Activated naive CD8-positive, alpha-beta T cell treated with anti-CD3 and anti-CD28 coated beads for 36 hours (primary cell): ENCODE results near the gene SLC39A3. TPM values are rescaled to one million over a fixed set of nuclear protein-coding genes. Genes with fewer than 3 reads are reported as not detected.
"Not testable (repeated sequence)": the region's sequence is repeated elsewhere in the genome, so short reads cannot be mapped to it uniquely, and the experiment has no call there.

Source experiments
- DNase-seq: peaks from one replicate; pipeline ENCODE4 v3.0.0; 2021
- H3K27ac Mint-ChIP-seq: one replicate; pipeline ENCODE4 v1.8.0; 2022; ENCODE audit warnings: mild to moderate bottlenecking, moderate library complexity, mixed read lengths
- H3K27me3 Mint-ChIP-seq: one replicate; pipeline ENCODE4 v1.8.0; 2022; ENCODE audit warnings: mild to moderate bottlenecking, mixed read lengths
- H3K36me3 Mint-ChIP-seq: one replicate; pipeline ENCODE4 v1.8.0; 2021; ENCODE audit warnings: mild to moderate bottlenecking, mixed read lengths
- H3K4me1 Mint-ChIP-seq: one replicate; pipeline ENCODE4 v1.8.0; 2021; ENCODE audit warnings: mixed read lengths
- H3K4me3 Mint-ChIP-seq: one replicate; pipeline ENCODE4 v1.8.0; 2022; ENCODE audit warnings: mild to moderate bottlenecking, moderate library complexity, mixed read lengths
- H3K9me3 Mint-ChIP-seq: one replicate; pipeline ENCODE4 v1.8.0; 2022; ENCODE audit warnings: mixed read lengths
- total RNA-seq, 2 experiments: library from RNA; stranded (reverse); gene quantifications; one replicate each; pipeline ENCODE4 v1.2.3, GENCODE V29; 2021

The SLC39A3 gene
- total RNA-seq, 2 experiments from 2014 or later: 50.5 to 52.1 TPM

DNA sequence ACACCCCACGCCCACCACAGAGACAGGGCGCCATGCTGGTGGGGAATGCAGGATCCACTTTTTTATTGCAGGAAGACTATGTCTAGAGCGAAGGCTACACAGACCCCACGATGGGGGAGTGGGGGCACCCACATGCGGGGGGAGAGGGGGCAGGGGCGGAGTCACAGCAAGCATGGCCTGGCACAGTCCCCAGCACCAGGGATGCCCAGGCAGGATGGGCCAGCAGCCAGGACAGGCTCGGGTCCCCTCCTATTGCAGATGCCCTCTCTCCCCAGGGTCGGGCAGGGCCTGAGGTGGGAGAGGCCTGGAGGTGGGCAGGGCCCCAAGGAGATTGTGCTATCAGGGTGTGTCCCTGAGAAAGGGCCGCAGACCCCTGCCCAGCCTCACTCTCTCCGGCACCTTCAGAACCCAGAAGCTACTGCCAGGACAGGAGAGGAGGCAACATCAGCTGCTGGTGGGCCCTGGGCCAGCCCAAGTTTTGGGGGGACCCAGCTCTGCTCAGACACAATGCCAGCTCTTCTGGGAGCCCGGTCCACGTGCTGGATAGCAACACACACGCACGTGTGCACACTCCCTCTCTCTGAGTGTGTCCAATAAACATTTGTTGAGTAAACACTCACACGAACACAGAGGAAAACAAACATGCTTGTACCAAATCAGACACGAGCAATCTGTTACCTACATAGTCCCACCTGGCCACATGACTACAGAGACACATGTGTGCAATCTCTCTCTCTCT lies 25.1 kb downstream of the SLC39A3 start:
- Mint-ChIP-seq H3K36me3 (no peaks in the 10 kb centered on the region), H3K9me3 (peaks cover 5% of the 10 kb centered on the region), H3K4me3 (no peak overlapping the region)

DNA sequence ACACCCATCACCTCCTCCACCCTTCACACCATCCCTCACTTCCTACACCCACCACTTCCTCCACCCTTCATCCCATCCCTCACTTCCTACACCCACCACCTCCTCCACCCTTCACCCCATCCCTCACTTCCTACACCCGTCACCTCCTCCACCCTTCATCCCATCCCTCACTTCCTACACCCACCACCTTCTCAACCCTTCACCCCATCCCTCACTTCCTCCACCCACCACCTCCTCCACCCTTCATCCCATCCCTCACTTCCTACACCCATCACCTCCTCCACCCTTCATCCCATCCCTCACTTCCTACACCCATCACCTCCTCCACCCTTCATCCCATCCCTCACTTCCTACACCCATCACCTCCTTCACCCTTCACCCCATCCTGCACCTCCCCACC lies 25.7 kb downstream of the SLC39A3 start:
- DNase-seq, H3K9me3 Mint-ChIP-seq, H3K27me3 Mint-ChIP-seq, H3K27ac Mint-ChIP-seq, H3K4me3 Mint-ChIP-seq, H3K36me3 Mint-ChIP-seq, H3K4me1 Mint-ChIP-seq: not testable (repeated sequence)

More for the DNA sequence above, 25.1 kb downstream of the SLC39A3 start:
- Mint-ChIP-seq H3K27me3 (peaks cover 10% of the 10 kb centered on the region), H3K27ac (no peak overlapping the region), H3K4me1 (peaks cover 5% of the 10 kb centered on the region)
- DNase-seq: no peak

DNA sequence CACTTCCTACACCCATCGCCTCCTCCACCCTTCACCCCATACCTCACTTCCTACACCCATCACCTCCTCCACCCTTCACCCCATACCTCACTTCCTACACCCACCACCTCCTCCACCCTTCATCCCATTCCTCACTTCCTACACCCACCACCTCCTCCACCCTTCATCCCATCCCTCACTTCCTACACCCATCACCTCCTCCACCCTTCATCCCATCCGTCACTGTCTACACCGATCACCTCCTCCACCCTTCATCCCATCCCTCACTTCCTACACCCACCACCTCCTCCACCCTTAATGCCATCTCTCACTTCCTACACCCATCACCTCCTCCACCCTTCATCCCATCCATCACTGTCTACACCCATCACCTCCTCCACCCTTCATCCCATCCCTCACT lies 26.6 kb downstream of the SLC39A3 start:
- H3K27me3 Mint-ChIP-seq, H3K4me1 Mint-ChIP-seq, H3K9me3 Mint-ChIP-seq, H3K36me3 Mint-ChIP-seq, H3K27ac Mint-ChIP-seq, H3K4me3 Mint-ChIP-seq, DNase-seq: not testable (repeated sequence)

DNA sequence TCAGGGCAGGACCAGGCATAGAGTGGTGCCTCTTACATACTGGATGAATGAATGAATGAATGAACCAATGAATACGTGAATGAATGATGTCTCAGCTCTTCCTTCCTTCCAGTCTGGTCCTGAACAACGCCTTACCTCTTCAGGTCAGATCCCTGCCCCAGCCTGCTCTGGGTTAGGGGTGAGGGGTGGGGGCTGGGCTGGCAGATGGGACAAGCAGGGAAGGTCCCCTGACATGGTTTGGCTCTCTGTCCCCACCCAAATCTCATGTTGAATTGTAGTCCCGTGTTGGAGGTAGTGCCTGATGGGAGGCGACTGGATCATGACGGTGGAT lies 28.0 kb downstream of the SLC39A3 start:
- DNase-seq: no peak
- Mint-ChIP-seq H3K36me3 (no peaks in the 10 kb centered on the region), H3K9me3 (peaks cover 5% of the 10 kb centered on the region), H3K4me3 (no peak overlapping the region), H3K27me3 (no peaks in the 10 kb centered on the region), H3K4me1 (peaks cover 6% of the 10 kb centered on the region), H3K27ac (no peak overlapping the region)

DNA sequence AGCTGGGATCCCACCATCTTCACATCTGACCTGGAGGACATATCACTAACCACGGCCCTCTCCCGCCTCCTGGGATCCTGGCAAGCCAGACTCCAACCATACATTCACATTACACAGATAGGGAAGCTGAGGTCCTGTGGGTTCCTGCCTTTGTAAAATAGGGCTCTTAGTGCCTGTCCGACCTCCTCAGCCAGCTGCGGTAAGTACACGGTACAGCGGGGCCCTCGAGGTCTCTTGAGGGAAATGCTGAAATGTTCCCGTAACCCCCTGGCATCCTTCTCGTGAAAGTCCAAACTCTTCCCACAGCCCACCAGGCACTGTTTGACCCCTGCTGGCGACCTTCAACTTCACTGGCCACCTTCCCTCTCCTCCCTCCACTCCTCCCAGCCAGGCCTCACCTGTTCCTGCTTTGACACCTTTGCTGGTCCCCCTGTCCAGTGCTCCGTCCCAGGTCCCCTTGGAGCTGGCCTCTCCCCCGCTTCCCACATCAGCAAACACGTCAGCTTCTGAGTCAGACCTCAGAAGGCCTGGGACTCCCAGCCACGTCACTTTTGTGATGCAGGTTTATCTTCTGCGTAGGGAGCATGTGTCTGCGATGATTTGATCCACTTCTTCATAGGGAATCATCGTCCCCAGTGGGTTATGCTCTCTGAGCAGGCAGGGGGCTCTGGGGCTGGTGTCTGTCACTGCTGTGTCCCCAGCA lies 28.5 kb downstream of the SLC39A3 start:
- Mint-ChIP-seq H3K27me3 (no peaks in the 10 kb centered on the region), H3K4me3 (no peak overlapping the region), H3K36me3 (no peaks in the 10 kb centered on the region), H3K4me1 (peaks cover 6% of the 10 kb centered on the region), H3K27ac (no peak overlapping the region), H3K9me3 (peaks cover 5% of the 10 kb centered on the region)
- DNase-seq: no peak

DNA sequence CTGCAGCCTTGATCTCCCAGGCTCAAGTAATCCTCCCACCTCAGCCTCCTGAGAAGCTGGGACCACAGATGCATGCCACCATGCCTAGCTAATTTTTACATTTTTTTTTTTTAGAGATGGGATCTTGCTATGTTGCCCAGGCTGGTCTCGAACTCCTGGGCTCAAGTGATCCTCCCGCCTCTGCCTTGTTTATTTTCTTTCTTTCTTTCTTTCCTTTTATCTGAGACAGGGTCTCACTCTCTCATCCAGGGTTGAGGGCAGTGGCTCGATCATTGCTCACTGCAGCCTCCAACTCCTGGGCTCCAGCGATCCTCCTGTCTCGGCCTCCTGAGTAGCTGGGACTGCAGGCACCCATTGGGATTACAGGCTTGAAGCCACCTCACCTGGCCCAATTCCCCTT lies 33.6 kb downstream of the SLC39A3 start:
- Mint-ChIP-seq H3K4me3 (no peak overlapping the region), H3K4me1 (peaks cover 13% of the 10 kb centered on the region), H3K9me3 (no peaks in the 10 kb centered on the region), H3K27ac (no peak overlapping the region), H3K36me3 (no peaks in the 10 kb centered on the region), H3K27me3 (no peaks in the 10 kb centered on the region)
- no peak for DNase-seq

GRCh38 chr19:2703691-2704216 lies 36.1 kb downstream of the SLC39A3 start:
- Mint-ChIP-seq H3K4me3 (no peak overlapping the region), H3K27ac (no peak overlapping the region), H3K9me3 (no peaks in the 10 kb centered on the region), H3K4me1 (peaks cover 23% of the 10 kb centered on the region), H3K27me3 (no peaks in the 10 kb centered on the region), H3K36me3 (no peaks in the 10 kb centered on the region)
- DNase-seq: no peak

DNA sequence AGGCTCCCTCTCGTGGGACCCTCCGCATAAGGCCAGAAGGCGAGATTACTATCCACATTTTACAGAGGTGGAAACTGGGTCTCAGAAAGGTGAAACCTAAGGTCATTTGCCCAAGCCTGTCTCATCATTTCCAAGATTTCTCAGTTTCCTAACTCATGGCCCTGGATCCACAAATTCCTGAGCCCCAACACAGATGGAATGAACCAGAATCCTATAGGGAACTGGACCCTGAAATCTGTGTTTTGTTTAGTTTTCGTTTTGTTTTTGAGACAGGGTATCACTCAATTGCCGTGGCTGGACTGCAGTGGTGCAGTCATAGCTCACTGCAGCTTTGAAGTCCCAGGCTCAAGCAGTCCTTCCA lies 36.8 kb downstream of the SLC39A3 start:
- no peak for DNase-seq
- H3K9me3 Mint-ChIP-seq: no peaks in the 10 kb centered on the region
- H3K27me3 Mint-ChIP-seq: no peaks in the 10 kb centered on the region
- H3K36me3 Mint-ChIP-seq: no peaks in the 10 kb centered on the region
- H3K4me1 Mint-ChIP-seq: peaks cover 28% of the 10 kb centered on the region
- H3K27ac Mint-ChIP-seq: peak overlapping the region; percentile 58
- H3K4me3 Mint-ChIP-seq: peak overlapping the region; percentile 66

DNA sequence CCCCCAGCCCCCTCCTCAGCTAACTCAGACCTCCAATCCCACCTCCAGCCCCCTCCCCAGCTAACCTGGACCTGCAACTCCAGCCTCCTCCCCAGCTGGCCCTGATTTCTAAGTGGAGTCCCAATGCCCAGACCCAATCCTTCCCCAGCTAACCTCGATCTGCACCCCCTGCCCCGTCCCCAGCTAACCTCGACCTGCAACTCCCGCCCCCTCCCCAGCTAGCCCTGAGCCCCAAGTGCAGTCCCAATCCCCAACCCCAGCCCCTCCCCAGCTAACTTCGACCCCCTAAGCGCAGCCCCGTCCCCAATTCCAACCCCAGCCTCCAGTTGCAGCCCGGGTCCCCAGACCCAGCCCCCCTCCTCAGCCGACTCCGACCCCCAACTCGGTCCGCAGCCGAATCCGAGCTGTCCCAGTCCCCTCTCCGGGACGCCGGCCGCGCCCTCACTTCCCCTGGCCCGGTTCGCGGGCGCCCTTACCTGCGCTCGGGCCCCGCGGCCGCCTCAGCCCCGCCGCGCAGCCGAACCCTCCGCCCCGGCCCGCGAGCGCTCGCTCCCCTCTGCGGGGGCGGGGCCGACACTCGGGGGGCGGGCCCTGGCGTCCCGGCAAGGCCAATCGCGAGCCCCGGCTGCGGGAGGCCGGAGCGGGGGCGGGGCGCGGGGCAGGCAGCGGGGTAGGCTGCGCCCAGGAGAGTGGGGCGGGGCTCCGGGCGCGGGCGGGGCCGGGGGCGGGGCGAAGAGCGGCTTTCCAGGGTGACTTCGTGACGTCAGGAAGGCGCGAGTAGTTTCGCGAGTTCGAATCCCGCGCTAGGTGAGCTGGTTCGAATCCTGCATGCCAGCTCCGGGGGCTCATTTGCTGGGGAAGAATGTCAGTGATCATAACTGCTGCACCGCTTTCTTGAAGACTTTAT lies 37.4 kb downstream of the SLC39A3 start, which contains the start of gene GNG7:
GNG7 (minus strand) TSS at position 525 of the 907 bp plus-strand sequence. CDS start 182,006 bp downstream, outside the sequence.
- peak within 1 kb of the TSS; percentile 58 for H3K27ac Mint-ChIP-seq
- no peaks in the 10 kb centered on the region for H3K27me3 Mint-ChIP-seq
- peaks cover 28% of the 10 kb centered on the region for H3K4me1 Mint-ChIP-seq

GRCh38 chr19:2701361-2702169 lies 38.3 kb downstream of the SLC39A3 start:
- no peaks in the 10 kb centered on the region for H3K9me3 Mint-ChIP-seq
- peak overlapping the region; percentile 63 for H3K4me3 Mint-ChIP-seq
- H3K4me1 Mint-ChIP-seq: peaks cover 28% of the 10 kb centered on the region
- H3K36me3 Mint-ChIP-seq: no peaks in the 10 kb centered on the region
- H3K27ac Mint-ChIP-seq: no peak overlapping the region
- H3K27me3 Mint-ChIP-seq: no peaks in the 10 kb centered on the region
- no peak for DNase-seq

More for the DNA sequence above, 37.4 kb downstream of the SLC39A3 start, which contains the start of gene GNG7:
- Mint-ChIP-seq H3K36me3 (no peaks in the 10 kb centered on the region), H3K4me3 (peak within 1 kb of the TSS; percentile 66), H3K9me3 (no peaks in the 10 kb centered on the region)
- peak; percentile 99 for DNase-seq

GRCh38 chr19:2700660-2701360 lies 39.0 kb downstream of the SLC39A3 start:
- no peaks in the 10 kb centered on the region for H3K36me3 Mint-ChIP-seq
- DNase-seq: no peak
- peaks cover 28% of the 10 kb centered on the region for H3K4me1 Mint-ChIP-seq
- H3K4me3 Mint-ChIP-seq: no peak overlapping the region
- no peaks in the 10 kb centered on the region for H3K27me3 Mint-ChIP-seq
- no peak overlapping the region for H3K27ac Mint-ChIP-seq
- no peaks in the 10 kb centered on the region for H3K9me3 Mint-ChIP-seq

DNA sequence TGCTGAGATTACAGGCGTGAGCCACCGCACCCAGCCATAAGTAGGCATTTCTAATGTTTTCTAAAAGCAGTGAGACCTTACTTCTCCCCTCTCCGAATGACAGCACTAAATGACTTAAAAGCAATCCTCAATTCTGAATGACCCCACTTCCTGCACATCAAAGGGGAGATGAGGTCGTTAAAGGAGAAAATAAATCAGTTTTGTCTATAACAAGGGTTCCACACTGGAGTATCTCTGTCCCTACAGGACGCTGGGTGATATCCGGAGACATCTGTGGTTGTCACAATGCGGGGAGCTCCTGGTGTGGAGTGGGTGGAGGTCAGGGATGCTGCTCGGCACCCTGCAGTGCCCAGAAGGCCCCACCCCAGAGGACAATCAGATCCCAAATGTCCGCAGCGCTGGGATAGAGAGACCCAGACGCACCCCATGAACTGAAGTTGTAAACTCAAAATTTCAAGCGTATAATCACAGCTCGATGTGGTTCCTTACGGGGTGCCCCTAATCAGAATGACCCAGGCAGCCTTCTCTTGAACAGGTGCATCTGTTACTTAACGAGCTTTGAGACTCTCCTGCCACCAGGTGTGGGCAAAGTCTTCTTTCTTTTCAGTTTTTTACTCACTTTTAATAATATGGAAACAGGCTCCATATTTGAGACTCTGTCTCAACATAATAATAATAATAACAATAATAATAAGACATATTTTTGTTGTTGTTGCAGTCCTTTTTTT lies 40.2 kb downstream of the SLC39A3 start:
- Mint-ChIP-seq H3K4me1 (peaks cover 28% of the 10 kb centered on the region), H3K27me3 (no peaks in the 10 kb centered on the region), H3K27ac (no peak overlapping the region), H3K36me3 (no peaks in the 10 kb centered on the region), H3K9me3 (no peaks in the 10 kb centered on the region), H3K4me3 (no peak overlapping the region)
- no peak for DNase-seq

DNA sequence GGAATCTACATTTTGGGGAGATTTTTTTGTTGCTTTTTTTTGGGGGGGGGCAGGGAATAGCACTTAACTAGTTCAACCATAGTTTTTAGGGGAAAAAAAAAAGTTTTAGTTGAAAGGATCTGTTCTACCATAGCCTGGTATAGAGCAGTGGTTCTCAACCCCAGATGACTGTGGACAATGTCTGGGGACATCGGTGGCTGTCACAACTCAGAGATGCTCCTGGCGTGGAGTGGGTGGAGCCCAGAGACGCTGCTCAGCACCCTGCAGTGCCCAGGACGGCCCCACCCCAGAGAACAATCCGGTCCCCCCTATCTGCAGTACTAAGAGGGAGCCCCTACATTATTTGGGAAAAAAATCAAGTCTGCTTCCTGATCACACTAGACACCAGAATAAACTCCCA lies 45.6 kb downstream of the SLC39A3 start:
- H3K4me1 Mint-ChIP-seq: peaks cover 9% of the 10 kb centered on the region
- no peak for DNase-seq
- H3K4me3 Mint-ChIP-seq: no peak overlapping the region
- no peak overlapping the region for H3K27ac Mint-ChIP-seq
- H3K9me3 Mint-ChIP-seq: no peaks in the 10 kb centered on the region
- H3K27me3 Mint-ChIP-seq: no peaks in the 10 kb centered on the region
- H3K36me3 Mint-ChIP-seq: no peaks in the 10 kb centered on the region
